HS-5 (cell line): Measurements from ENCODE around the gene GOLGA6L9.
"Not testable (repeated sequence)": the region's sequence is repeated elsewhere in the genome, so short reads cannot be mapped to it uniquely, and the experiment has no call there.

Experiments
- DNase-seq: peaks from one replicate; pipeline ENCODE4 v3.0.0-alpha.2; 2012; ENCODE audit warnings: low read depth

GOLGA6L9 gene

DNA sequence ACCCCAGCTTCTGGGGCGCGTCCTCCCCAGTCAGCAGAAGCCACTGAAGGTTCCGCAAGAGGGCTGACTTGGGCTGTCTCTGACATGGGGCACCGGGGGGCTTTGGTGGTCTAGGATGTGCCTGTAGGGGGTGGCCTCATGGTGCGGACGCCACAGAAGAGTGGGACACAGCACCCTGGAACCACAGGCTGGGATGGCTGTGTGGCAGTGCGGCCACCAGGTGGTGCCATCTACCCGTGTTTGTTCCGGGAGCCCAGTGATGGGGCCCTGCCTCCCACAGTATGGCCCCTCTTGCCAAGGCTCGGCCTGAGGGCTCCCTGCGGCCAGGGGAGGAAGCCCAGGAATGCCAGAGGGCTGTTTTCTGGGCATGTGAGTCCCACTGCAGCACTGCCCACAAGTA lies 38.6 kb downstream of the GOLGA6L9 start:
- not testable (repeated sequence) for DNase-seq

GRCh38 chr15:82469381-82469780 lies 39.8 kb downstream of the GOLGA6L9 start:
- DNase-seq, result not testable (repeated sequence)

DNA sequence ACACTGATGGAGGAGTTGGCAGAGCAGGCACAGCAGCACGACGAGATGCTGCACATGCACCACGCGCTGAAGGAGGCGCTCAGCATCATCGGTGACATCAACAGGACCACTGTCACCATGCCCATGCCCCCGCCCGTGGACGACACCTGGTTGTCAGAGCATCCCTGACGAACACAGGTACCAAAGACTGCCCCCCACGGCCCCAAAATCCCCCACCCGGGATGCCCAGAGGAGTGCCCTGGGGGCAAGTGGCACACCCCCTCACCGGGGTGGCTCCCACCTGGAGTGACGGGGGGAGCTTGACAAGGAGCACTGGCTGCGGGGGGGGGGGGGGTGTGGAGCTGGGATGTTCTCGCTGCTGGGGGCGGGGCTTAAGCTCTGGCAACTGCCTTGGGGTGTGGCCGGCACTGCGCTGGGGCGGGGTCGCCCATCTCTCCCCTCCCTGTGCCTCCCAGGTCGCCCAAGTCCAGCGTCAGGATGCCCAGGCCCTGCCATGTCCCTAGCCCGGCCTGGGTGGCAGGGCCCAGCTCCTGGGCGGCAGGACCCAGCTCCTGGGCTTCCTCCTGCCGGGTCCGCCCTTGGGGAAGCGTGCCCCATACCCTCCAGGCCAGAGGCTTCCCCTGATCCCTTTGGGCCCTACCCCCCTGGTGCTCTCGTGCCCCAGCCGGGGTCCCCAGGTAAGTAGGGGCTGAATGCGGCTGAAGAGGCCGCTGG lies 42.8 kb downstream of the GOLGA6L9 start:
- not testable (repeated sequence) for DNase-seq

DNA sequence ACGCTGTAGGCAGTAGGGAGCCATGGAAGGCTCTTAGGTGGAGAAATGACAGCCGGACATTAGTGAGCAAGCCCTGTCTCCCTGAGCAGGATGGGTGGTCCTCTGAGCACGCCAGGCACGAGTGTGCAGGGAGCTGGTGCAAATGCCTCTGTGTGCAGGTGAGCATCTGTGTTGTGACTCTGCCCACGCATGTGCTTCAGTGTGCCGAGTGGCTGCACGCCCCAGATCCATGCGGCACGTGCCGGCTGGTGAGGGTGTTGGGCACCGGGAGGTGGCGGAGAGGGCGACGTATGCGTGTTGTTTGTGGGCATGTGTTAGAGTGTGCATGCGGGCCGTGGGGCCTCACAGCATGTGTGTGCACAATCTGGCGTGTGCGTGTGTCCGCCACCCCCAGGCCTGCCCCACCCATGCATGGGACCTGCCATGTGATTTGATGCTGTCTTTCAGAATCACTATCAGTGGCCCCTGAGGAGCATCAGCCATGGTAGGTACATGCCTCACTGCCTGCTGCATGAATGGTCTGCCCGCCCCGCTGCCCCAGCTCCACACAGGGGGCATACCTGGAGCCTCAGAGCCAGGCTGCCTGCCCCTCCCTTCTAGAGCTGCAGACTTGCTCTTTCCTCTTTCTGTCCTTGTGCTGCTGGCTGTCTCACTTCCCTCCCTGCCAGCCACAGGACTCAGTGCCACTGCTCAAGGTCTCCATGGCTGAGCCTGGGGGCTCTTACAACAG lies 45.1 kb downstream of the GOLGA6L9 start:
- DNase-seq, result not testable (repeated sequence)

DNA sequence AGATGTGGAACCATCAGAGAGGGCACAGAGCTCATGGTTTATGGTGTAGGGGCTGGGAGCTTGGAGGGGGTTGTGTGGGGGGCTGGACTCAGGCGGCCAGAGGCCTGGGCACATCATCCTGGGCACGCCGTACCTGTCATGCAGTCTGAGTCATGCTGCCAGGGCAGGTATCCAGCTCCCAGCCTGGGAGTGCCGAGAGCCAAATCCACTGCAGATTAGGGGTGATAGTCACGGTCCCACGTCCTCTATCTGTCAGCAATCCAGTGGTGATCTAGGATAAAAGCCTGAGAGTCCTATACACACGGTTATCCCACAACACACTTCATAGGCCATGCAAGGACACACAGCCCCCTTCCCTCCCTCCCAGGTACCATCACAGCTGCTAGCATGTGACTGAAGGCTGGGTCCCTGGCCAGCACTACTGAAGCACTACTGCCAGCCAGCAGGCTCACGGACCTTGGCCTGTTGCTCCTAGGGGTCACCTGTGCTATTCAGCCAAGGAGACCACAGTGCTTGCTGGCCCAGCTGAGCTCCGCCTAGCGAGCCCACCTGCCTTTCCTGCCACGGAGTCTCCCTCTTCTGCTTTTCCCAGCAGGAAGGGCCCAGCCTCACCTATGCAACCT lies 45.8 kb downstream of the GOLGA6L9 start:
- DNase-seq, result not testable (repeated sequence)

- DNase-seq, result not testable (repeated sequence)
Measured at GRCh38 chr15:82476697-82477342, 47.2 kb downstream of the GOLGA6L9 start.

- not testable (repeated sequence) for DNase-seq
Measured at GRCh38 chr15:82477343-82478057, 47.9 kb downstream of the GOLGA6L9 start.
